Ramos (cell line): ENCODE results near the gene GRHPR.

Source experiments
- in situ Hi-C: fragments of 300-500 bp; cut with MboI; formaldehyde crosslinking; loops from one replicate; pipeline ENCODE4 v1.14.3; 2022; ENCODE audit warnings: low sequenced_read_pairs; ENCODE audit not compliant: unreplicated experiment

Gene GRHPR

GRCh38 chr9:37422289-37423104 lies at the start of gene GRHPR:
TSS of gene GRHPR (plus strand) at chr9:37422696. CDS start at chr9:37422751, 55 bp downstream.
- in situ Hi-C loops: no loop called here

GRCh38 chr9:37372839-37373238 lies 49.7 kb upstream of the GRHPR start:
- in situ Hi-C loops: no loop called here

- in situ Hi-C loops: no loop called here
Measured at GRCh38 chr9:37373621-37374020, 48.9 kb upstream of the GRHPR start.

- in situ Hi-C loops: no loop called here
Measured at GRCh38 chr9:37374892-37375291, 47.6 kb upstream of the GRHPR start.

GRCh38 chr9:37377688-37378612 lies 44.5 kb upstream of the GRHPR start:
- in situ Hi-C loops: no loop called here

- in situ Hi-C loops: no loop called here
Measured at GRCh38 chr9:37378613-37379004, 43.9 kb upstream of the GRHPR start.

GRCh38 chr9:37379835-37380234 lies 42.7 kb upstream of the GRHPR start:
- in situ Hi-C loops: loop anchor here (10.0 kb wide), 1 partner anchor 185 kb away; no protein-coding TSS in a partner anchor

- in situ Hi-C loops: loop anchor here (10.0 kb wide), 1 partner anchor 186 kb away; no protein-coding TSS in a partner anchor
Measured at GRCh38 chr9:37380570-37380969, 41.9 kb upstream of the GRHPR start.

GRCh38 chr9:37381094-37381741 lies 41.3 kb upstream of the GRHPR start:
- in situ Hi-C loops: loop anchor here (10.0 kb wide), 1 partner anchor 186 kb away; no protein-coding TSS in a partner anchor

- in situ Hi-C loops: loop anchor here (10.0 kb wide), 1 partner anchor 188 kb away; no protein-coding TSS in a partner anchor
Measured at GRCh38 chr9:37382161-37382981, 40.1 kb upstream of the GRHPR start.

GRCh38 chr9:37382982-37383357 lies 39.5 kb upstream of the GRHPR start:
- in situ Hi-C loops: loop anchor here (10.0 kb wide), 1 partner anchor 188 kb away; no protein-coding TSS in a partner anchor

- in situ Hi-C loops: loop anchor here (10.0 kb wide), 1 partner anchor 189 kb away; no protein-coding TSS in a partner anchor
Measured at GRCh38 chr9:37383393-37383792, 39.1 kb upstream of the GRHPR start.

- in situ Hi-C loops: loop anchor here (10.0 kb wide), 1 partner anchor 189 kb away; no protein-coding TSS in a partner anchor
Measured at GRCh38 chr9:37383876-37384746, 38.4 kb upstream of the GRHPR start.

- in situ Hi-C loops: loop anchor here (10.0 kb wide), 1 partner anchor 190 kb away; no protein-coding TSS in a partner anchor
Measured at GRCh38 chr9:37385286-37385685, 37.2 kb upstream of the GRHPR start.

- in situ Hi-C loops: loop anchor here (10.0 kb wide), 1 partner anchor 192 kb away; no protein-coding TSS in a partner anchor
Measured at GRCh38 chr9:37386988-37387387, 35.5 kb upstream of the GRHPR start.

GRCh38 chr9:37390759-37391158 lies 31.7 kb upstream of the GRHPR start:
- in situ Hi-C loops: no loop called here

- in situ Hi-C loops: no loop called here
Measured at GRCh38 chr9:37392272-37392671, 30.2 kb upstream of the GRHPR start.

GRCh38 chr9:37395229-37395628 lies 27.3 kb upstream of the GRHPR start:
- in situ Hi-C loops: no loop called here
